GM19238 (cell line): Measurements from ENCODE around the gene CC2D2A.
A peak's percentile ranks its signal among the peaks of the same experiment; 100 is the strongest.

Experiments
- DNase-seq: peaks from one replicate; pipeline ENCODE4 v3.0.0; 2011; ENCODE audit warnings: low spot score; ENCODE audit not compliant: insufficient read length

CC2D2A gene

GRCh38 chr4:15638418-15638817 is 168.7 kb downstream of the CC2D2A start:
- no peak for DNase-seq

- DNase-seq: no peak
These were observed 178.9 kb downstream of the CC2D2A start for GRCh38 chr4:15648600-15648999.

DNA sequence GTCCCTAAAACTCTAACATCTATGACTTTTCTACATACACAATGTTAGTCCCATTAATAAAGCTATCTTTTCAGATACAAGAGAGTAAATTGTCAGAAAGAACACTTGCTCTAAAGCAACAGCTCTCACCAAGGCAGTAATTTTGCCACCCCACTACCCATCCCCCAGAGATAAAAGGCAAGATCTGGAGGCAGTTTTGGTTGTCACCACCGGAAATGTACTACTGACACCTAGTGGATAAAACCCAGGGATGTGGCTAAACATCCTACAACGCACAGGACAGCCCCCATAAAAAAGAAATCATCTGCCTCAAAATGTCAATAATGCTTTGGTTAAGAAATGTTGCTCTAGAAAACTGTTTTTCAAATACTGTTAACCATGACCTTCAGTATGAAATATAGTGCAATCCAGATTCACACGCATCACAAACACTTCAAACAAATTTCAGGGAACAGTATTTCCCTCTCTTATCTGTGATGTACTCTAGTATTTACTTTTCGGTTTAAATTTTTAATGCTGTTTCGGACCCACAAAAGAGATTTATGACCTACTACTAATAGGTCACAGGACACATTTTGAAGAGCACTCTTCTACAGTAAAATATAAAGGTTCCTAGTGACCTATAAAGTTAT is 180.3 kb downstream of the CC2D2A start:
- peak; percentile 16 for DNase-seq
